Embryonic facial prominence (tissue), 1 donor: ENCODE data around the gene PIK3CB.
A peak's percentile ranks its signal among the peaks of the same experiment; 100 is the strongest.
"Not testable (repeated sequence)": the region's sequence is repeated elsewhere in the genome, so short reads cannot be mapped to it uniquely, and the experiment has no call there.

Source experiments
- DNase-seq: peaks from one replicate; pipeline ENCODE4 v3.0.0-alpha.2; 2016; ENCODE audit errors: extremely low spot score

The PIK3CB gene

DNA sequence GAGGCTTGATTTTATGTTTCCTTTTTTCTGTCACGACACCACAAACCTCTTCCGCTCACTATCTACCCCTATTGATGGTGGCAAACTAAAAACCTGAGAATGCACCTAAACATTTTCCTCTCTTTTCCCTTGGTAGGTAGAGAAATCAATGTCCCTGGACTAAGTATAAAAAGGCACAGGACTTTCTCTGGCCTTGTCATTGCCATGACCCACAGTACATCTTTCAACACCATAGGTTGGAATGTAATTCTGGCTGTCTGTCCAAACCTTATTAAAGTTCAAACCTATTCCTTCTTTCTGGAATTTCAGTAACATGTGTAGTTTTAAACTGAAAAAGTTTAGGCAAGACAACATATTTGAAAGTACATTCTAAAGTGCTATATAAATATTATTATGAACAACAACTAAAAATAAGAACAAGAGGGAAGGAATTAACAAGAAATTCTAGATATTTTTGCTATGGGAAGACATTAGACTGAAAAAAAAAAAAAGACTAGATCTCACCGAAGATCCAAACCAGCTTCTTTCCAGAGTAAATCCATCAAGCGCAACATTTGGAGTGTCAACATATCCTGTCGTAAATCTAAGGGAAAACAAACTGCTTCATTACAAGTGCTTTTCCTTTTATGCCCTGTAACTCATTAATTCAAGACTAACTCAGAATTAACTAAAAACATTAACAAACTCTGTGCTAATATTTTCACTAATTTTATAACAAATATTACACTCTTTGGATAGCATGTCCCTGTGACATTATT, 153.1 kb downstream of the PIK3CB start:
- DNase-seq, result no peak

DNA sequence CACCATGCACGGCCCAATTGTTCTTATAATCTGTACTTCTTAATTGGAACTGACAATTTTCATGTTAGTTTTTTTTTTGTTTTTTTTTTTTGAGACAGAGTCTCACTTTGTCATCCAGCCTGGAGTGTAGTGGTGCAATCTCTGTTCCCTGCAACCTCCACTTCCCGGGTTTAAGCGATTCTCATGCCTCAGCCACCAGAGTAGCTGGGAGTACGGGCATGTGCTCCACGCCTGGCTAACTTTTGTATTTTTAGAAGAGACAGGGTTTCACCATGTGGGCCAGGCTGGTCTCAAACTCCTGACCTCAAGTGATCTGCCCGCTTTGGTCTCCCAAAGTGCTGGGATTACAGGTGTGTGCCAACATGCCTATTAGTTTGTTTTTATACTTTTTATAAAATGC, 153.8 kb downstream of the PIK3CB start:
- DNase-seq, result not testable (repeated sequence)

- no peak for DNase-seq
Observed at GRCh38 chr3:138678874-138679392, 155.8 kb downstream of the PIK3CB start.

DNA sequence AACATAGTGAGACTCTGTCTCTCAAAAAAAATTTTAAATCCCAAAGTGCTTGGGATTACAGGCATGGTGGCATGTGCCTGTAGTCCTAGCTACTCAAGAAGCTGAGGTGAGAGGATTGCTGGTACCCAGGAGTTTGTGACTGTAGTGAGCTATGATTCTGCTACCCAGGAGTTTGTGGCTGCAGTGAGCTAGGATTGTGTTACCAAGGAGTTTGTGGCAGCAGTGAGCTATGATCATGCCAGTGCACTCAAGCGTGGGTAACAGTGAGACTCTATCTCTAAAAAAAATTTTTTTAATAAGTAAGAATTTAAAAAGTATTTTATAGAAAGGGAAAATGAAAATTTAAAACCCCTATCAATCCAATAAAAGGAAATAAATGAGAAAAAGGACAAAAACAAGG, 156.6 kb downstream of the PIK3CB start:
- DNase-seq, result no peak

DNA sequence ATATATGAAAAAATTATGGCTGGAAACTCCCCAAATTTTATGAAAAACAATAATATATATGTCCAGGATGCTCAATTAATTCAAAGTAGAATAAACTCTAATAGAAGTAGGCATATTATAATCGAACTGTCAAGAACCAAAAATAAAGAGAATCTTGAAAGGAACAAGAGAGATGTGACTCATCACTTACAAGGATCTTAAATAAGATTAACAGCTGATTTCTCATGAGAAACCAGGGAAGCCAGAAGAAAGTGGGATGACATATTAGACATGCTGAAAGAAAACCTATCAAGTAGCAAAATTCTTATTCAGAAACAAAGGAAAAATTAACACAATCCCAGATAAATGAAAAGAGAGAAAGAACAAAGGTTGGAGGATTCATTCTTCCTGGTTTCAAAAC, 159.3 kb downstream of the PIK3CB start:
- no peak for DNase-seq

DNA sequence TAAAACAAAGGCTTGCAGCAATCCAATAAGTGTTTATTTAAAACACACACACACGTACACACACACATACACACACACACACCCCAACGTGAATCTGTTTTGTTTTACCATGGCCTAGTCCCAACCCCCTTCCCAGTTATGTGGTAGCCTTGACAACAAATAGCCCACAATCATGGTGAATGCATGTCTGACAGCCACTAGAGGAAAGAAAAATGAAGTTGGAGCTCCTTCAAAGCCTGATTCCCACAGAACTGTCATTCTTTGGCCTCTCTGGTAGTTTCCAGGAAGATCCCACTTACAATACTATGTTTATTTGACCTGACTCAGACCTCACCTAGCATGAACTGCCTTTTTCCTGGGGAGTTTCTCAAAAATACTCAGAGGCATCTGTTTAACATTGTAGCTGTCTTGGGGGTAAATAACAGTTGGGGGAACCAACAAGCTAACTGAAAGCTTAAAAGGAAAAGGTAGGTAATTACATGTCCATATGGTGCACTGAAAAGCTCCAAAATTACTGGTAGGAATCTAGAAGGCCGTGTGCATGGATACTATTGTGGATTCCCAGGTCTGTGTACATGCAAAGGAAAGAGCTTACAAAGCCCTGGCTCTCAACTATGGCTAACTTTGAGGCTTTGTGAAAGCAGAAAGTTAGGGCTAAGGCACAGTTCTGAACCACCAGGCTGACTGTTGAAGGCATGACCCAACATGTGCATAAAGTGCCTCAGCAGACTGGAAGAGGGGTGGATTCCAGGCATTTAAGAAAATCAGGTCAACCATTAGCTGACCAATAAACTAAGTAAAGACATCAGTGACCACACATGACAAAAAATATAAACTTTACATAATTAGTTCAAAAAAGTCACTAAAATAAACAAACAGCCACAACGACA, 160.8 kb downstream of the PIK3CB start:
- peak; percentile 11 for DNase-seq

DNA sequence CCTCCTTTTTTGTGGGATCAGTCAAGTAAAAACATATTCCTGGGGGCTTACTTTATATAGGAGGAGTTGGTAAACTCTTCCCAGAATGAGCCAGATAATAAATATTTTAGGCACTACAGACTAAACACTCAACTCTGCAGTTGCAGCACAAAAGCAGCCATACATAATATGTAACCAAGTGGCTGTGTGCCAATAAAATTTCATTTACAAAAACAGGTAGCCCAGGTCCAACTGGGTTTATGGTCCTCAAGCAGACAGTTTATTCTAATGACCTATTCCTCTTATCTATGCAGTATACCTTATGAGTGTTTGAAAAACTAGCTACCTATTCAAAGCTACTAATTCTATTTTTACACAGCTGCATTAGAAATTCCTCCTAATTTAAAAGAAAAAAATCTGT, 164.3 kb downstream of the PIK3CB start:
- DNase-seq, result no peak

DNA sequence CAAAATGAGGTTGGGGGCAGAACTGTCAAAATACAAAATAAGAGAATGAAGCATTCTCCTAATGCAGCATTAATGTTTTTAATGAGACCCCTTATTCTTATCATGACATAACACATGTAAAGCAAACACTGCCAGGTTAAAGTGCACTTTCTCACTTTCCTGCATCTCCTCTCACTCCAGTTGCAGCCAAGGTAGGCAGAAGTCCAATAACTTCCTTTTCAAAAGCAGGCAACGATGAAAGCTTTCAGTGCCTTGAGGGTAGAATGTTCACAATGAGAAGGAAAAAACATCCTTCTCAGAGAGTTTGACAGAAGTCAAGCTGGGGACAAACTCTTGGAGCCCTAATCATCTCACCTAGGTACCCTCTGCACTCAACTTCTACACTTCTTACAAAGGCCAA, 166.6 kb downstream of the PIK3CB start:
- no peak for DNase-seq

DNA sequence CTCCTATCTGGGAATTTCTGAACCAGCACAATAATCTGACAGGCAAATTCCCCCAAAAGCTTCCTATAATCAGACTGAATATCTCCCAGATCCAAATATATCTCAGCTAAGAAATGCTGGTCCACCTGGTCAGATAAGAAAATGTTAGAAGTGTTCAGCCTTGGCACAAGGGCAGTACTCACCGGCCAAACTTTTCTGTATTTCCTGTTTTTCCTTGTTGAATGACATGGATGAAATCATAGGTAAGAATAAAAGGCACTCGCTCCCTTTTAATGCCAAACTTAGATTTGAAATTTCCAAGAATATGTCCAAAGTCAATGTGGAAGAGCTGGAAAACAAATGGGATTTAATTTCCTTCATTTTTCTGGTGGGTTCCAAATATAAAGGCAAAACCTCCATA, 177.2 kb downstream of the PIK3CB start:
- DNase-seq, result no peak

- DNase-seq, result no peak
Observed at GRCh38 chr3:138653567-138653966, 181.2 kb downstream of the PIK3CB start.

DNA sequence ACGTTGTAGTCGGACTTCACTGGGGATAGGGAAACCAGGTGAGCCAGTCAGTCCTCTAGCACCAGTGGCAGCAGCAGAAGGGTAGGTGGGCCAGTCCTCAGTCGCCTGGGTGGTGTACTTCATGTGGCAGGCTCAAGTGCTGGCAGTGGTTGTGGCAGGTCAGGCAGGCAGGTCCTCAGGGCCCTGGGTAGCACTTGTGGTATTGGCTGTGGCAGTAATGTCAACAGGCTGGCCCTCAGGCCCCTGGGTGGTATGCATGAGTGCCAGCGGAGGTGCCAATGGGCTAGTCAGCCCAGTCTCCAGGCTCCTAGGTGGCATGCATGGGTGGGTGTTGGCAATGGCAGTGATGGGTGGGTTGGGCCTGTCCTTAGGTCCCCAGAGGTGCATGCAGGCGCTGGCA, 185.6 kb downstream of the PIK3CB start:
- no peak for DNase-seq

DNA sequence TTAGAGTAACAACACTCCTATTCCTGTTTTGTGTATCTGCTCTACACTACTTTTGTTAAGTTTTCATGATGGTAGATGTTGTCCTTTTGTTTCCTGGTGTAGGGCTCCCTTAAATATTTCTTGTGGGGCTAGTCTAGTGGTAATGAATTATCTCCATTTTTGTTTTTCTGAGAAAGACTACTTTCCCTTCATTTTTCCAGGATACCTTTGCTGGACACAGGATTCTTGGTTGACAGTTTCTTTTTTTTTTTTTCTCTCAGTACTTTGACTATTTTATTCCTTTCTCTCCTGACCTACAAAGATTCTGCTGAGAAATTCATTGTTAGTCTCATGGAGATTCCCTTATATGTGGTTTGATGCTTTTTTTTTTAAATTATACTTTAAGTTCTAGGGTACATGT, 188.2 kb downstream of the PIK3CB start:
- no peak for DNase-seq

DNA sequence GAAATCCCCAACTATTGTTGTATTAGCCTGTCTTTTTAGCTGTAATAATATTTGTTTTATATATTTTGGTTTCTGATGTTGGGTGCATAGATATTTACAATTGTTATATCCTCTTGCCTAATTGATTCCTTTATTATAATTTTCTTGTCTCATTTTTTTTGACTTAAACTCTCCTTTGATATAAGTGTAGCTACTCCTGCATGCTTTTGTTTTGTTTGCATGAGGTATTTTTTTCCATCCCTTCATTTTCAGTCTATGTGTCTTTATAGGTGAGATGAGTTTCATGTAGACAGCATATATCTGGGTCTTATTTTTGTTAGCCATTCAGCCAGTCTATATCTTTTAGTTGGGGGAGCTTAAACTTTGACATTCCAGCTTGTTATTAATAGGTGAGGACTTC, 188.7 kb downstream of the PIK3CB start:
- no peak for DNase-seq

GRCh38 chr3:138642927-138643253, 191.8 kb downstream of the PIK3CB start:
- DNase-seq, result no peak

- DNase-seq, result no peak
Observed at GRCh38 chr3:138642226-138642926, 192.4 kb downstream of the PIK3CB start.

GRCh38 chr3:138640537-138640936, 194.2 kb downstream of the PIK3CB start:
- DNase-seq, result no peak

DNA sequence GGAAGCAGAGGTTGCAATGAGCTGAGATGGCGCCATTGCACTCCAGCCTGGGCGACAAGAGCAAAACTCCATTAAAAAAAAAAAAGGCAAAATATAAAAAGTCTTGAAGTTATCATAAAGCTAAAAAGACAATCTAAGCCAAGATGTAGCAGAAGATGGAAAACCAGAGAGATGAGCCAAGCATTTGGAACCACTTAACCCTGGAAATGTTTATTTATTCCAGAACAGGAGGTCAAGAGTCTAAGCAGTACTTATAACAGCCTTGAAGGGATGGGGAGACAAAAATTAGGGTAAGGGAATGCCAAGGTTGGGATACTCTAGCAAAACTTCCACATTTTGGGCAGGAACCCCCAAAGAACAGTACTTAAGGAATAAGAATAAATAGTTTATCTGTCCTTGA, 196.1 kb downstream of the PIK3CB start:
- DNase-seq, result no peak

DNA sequence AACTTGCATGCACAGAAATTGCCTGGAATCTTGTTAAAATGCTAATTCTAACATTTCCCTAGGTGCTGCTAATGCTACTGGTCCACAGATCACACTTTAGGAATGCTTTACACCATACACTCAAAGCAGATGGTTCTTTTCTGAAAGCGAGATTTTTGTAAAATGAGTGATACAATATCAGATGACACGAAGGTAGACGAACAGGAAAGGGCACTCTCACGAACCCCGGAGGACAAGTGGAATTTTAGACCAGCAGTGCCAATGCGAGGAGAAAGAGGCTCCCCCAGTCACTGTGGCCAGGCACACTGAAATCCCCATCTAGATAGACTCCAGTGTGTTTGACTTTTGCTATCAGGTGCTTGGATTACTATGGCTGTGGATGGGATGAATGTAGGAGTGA, 205.2 kb downstream of the PIK3CB start:
- DNase-seq, result no peak

GRCh38 chr3:138625707-138626365, 208.9 kb downstream of the PIK3CB start:
- no peak for DNase-seq

DNA sequence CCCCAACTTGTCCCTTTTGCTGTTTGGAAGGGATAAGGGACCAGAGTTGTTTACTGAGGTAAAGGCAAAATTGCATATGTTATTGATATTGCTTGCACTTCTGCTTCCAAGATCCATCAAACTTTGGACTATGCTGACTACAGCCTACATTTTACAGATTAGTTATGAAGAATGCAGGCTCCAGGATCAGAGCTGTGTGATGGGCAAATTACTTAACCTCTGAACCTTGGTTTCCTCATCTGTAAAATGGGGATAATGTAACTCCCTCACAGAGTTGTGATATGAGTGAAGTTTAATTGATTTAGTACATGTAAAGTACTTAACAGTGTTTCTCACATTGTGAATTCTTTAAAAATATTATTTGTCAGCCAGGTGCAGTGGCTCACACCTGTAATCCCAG, 210.2 kb downstream of the PIK3CB start:
- no peak for DNase-seq

- DNase-seq, result no peak
Observed at GRCh38 chr3:138620431-138620830, 214.3 kb downstream of the PIK3CB start.

GRCh38 chr3:138615462-138615861, 219.3 kb downstream of the PIK3CB start:
- DNase-seq, result no peak
